BE2C (cell line): ENCODE measurements around the gene DENND1C. TPM values are rescaled to one million over a fixed set of nuclear protein-coding genes. Genes with fewer than 3 reads are reported as not detected.

Experiments
- DNase-seq: peaks from one replicate; pipeline ENCODE4 v3.0.0-alpha.2; 2020
- H3K27me3 ChIP-seq: fragments of 250-450 bp; sonication (Bioruptor Pico); 2 replicates; pipeline ENCODE4 v1.5.1; 2020; ENCODE audit warnings: mild to moderate bottlenecking
- H3K36me3 ChIP-seq: fragments of 250-450 bp; sonication (Bioruptor Pico); 2 replicates; pipeline ENCODE4 v1.5.1; 2020; ENCODE audit warnings: mild to moderate bottlenecking
- H3K4me1 ChIP-seq: fragments of 250-450 bp; sonication (Bioruptor Pico); 2 replicates; pipeline ENCODE4 v1.5.1; 2020
- H3K4me3 ChIP-seq: 2 replicates; pipeline ENCODE4 v1.5.1; 2011; ENCODE audit warnings: low read depth, low read length
- H3K9me3 ChIP-seq: fragments of 250-450 bp; sonication (Bioruptor Pico); 2 replicates; pipeline ENCODE4 v1.5.1; 2020
- polyA plus RNA-seq: library from polyadenylated mRNA; unstranded; fragments of >200 nt; gene quantifications from one replicate; pipeline ENCODE4 v1.2.1, GENCODE V29; 2012; ENCODE audit warnings: low read depth, missing spikeins; ENCODE audit not compliant: insufficient read length, insufficient read depth
- TF ChIP-seq, protein P1 (sequence below): IDR thresholded peaks from 2 replicates; pipeline ENCODE4 v1.5.1; 2012; ENCODE audit warnings: mild to moderate bottlenecking, low read depth, low read length

DENND1C gene, protein sequence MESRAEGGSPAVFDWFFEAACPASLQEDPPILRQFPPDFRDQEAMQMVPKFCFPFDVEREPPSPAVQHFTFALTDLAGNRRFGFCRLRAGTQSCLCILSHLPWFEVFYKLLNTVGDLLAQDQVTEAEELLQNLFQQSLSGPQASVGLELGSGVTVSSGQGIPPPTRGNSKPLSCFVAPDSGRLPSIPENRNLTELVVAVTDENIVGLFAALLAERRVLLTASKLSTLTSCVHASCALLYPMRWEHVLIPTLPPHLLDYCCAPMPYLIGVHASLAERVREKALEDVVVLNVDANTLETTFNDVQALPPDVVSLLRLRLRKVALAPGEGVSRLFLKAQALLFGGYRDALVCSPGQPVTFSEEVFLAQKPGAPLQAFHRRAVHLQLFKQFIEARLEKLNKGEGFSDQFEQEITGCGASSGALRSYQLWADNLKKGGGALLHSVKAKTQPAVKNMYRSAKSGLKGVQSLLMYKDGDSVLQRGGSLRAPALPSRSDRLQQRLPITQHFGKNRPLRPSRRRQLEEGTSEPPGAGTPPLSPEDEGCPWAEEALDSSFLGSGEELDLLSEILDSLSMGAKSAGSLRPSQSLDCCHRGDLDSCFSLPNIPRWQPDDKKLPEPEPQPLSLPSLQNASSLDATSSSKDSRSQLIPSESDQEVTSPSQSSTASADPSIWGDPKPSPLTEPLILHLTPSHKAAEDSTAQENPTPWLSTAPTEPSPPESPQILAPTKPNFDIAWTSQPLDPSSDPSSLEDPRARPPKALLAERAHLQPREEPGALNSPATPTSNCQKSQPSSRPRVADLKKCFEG
- polyA plus RNA-seq = not detected

DNA sequence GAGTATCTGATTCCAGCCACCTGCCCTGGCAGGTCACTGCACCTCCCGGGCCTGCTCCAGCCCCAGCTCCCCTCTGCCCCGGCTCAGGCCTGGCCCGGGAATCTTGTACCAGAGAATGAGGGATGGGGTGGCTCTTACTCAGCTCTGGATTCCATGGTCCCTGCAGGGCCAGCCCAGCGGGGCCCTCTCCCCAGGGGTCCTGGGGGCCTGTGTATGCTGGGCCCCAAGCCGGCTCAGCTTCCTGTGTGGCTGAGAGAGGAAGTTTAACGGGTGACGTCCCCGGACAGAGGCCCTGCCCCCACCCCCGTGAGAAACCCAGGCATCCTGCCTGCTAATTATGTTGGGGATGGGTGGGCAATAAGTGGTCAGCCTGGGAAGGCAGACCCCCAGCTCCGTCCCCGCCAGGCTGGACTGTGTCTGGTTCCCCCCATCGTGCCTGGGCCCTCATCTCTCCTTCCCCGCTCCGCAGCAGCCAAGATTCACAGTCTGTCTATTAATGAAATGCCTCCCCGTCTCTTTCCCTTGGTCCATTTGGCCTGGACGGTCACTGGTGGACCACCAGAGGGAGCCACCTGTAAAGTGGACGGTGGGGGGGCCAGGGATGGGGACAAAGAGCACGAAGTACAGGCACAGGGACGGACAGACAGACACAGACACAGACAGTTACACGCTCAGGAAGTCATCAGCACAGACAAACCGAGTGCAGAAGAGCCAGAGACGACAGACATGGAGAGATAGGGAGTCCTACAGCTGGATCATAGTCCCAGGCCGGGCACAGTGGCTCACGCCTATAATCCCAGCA is at the start of gene DENND1C:
Gene DENND1C, minus strand, starts transcription at position 247 of the 802 bp plus-strand sequence. Its CDS starts 92 bp downstream, at position 155.
- H3K36me3 ChIP-seq = no peaks in the 10 kb centered on the region
- TF ChIP-seq, protein P1, sequence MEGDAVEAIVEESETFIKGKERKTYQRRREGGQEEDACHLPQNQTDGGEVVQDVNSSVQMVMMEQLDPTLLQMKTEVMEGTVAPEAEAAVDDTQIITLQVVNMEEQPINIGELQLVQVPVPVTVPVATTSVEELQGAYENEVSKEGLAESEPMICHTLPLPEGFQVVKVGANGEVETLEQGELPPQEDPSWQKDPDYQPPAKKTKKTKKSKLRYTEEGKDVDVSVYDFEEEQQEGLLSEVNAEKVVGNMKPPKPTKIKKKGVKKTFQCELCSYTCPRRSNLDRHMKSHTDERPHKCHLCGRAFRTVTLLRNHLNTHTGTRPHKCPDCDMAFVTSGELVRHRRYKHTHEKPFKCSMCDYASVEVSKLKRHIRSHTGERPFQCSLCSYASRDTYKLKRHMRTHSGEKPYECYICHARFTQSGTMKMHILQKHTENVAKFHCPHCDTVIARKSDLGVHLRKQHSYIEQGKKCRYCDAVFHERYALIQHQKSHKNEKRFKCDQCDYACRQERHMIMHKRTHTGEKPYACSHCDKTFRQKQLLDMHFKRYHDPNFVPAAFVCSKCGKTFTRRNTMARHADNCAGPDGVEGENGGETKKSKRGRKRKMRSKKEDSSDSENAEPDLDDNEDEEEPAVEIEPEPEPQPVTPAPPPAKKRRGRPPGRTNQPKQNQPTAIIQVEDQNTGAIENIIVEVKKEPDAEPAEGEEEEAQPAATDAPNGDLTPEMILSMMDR = peak; percentile 59
- peak; percentile 39 for DNase-seq
- H3K4me1 ChIP-seq = no peaks in the 10 kb centered on the region
- no peaks in the 10 kb centered on the region for H3K27me3 ChIP-seq
- H3K4me3 ChIP-seq = no peak within 1 kb of the TSS
- H3K9me3 ChIP-seq = no peaks in the 10 kb centered on the region

DNA sequence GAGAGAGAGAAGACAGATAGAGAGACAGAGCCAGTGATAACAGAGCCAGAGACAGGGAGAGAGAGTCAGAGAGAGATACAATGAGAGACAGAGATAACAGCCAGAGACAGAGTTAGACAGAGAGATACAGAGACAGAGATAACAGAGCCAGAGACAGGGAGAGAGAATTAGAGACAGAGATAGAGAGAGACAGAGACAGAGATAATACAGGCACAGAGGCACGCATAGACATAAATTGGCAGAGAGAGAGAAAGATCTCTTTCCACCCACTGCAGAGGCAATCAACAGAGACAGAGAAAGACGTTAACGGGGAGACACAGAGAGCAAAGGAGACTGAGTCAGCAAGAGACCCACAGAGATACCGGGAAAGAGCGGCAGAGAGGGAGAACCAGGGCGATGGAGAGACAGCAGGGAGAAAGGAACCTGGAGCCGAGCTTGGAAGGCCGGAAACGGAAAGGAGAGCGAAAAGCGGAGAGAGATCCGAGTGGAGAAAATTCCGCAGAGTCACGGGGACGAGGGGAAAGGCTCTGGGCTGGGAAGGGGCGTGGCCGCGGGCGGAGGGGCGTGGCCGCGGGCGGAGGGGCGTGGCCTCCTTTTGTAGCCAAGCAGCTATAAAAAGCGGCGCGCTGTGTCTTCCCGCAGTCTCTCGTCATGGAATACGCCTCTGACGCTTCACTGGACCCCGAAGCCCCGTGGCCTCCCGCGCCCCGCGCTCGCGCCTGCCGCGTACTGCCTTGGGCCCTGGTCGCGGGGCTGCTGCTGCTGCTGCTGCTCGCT is 49.0 kb upstream of the DENND1C start, which contains the start of gene TNFSF9:
Gene TNFSF9, plus strand, starts transcription at position 641 of the 777 bp plus-strand sequence. Its CDS starts 11 bp downstream, at position 652.
- Histone ChIP-seq H3K4me1 (no peaks in the 10 kb centered on the region), H3K9me3 (no peaks in the 10 kb centered on the region), H3K4me3 (peak within 1 kb of the TSS; percentile 62), H3K27me3 (peaks cover 11% of the 10 kb centered on the region), H3K36me3 (no peaks in the 10 kb centered on the region)
- DNase-seq = peak; percentile 87
- TF ChIP-seq, protein P1 = no peak

DNA sequence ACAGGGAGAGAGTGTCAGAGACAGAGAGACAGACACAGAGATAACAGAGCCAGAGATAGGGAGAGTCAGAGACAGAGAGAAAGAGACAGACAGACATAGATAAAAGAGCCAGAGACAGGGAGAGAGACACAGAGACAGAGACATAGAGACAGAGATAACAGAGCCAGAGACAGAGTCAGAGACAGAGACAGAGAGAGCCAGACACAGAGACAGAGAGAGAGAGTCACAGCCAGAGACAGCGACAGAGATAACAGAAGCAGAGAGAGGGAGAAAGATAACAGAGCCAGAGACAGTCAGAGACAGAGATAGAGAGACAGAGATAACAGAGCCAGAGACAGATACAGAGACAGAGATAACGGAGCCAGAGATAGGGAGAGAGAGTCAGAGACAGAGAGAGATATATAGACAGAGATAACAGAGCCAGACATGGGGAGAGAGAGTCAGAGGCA is 48.4 kb upstream of the DENND1C start:
- Histone ChIP-seq H3K4me3 (peak overlapping the region; percentile 62; the same call in 1 of the 2 replicates), H3K27me3 (peaks cover 11% of the 10 kb centered on the region), H3K36me3 (no peaks in the 10 kb centered on the region), H3K4me1 (no peaks in the 10 kb centered on the region), H3K9me3 (no peaks in the 10 kb centered on the region)
- no peak for DNase-seq
- TF ChIP-seq, protein P1 = no peak

DNA sequence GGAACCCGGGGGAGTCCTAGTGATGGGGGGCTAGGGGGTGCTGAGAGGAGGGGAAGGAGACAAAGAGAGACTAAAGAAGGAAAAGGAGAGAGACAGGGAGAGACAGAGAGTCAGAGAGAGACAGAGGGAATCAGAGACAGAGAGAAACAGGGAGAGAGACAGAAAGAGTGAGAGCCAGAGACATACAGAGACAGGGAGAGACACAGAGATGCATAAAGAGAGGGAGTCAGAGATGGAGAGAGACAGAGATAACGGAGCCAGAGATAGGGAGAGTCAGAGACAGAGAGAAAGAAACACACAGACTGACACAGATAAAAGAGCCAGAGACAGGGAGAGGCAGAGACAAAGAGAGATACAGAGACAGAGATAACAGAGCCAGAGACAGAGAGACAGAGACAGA is 47.8 kb upstream of the DENND1C start:
- TF ChIP-seq, protein P1 = no peak
- peaks cover 11% of the 10 kb centered on the region for H3K27me3 ChIP-seq
- H3K36me3 ChIP-seq = no peaks in the 10 kb centered on the region
- DNase-seq = no peak
- no peak overlapping the region for H3K4me3 ChIP-seq
- no peaks in the 10 kb centered on the region for H3K9me3 ChIP-seq
- H3K4me1 ChIP-seq = no peaks in the 10 kb centered on the region

DNA sequence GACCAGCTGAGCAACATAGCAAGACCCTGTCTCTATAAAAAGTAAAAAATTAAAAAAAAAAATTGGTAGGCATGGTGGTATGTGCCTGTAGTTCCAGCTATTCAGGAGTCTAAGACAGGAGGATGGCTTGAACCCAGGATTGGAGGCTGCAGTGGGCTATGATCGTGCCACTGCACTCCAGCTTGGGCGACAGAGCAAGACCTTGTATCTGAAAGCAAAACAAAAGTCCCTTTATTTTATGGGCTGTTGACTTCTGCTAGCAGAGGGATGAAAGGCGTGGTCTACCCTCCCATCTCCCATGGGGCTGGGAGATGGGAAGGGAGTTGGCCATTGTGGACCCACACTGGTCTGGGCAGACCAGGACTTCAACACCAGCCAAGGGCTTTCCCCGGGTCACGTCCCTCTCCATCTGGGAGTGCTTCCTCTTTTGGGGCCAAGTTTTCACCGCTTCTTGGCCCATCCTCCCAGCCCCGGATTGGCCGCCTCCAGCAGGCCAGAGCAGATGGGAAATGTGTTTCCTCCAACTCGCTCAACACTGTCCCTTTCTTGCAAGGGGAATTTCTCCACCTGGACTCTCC is 47.0 kb upstream of the DENND1C start:
- DNase-seq = no peak
- H3K4me1 ChIP-seq = no peaks in the 10 kb centered on the region

More for the DNA sequence above, 47.0 kb upstream of the DENND1C start:
- Histone ChIP-seq H3K27me3 (peaks cover 11% of the 10 kb centered on the region), H3K9me3 (no peaks in the 10 kb centered on the region), H3K4me3 (no peak overlapping the region), H3K36me3 (no peaks in the 10 kb centered on the region)
- TF ChIP-seq, protein P1 = no peak
